HCT116 (cell line): ENCODE data around the gene PCMT1.

ENCODE experiments used
- CTCF ChIP-seq, 3 experiments: fragments of 200-600 bp in 1 of 3; sonication (generic) in 1 of 3; IDR thresholded peaks in 2 of 3; conservative IDR thresholded peaks in 1 of 3; 2 replicates each; pipeline ENCODE4 v1.5.1; 2012 to 2017; ENCODE audit warnings: low read depth in 2 of 3, low read length in 2 of 3, antibody characterized with exemption in 1 of 3, borderline replicate concordance in 1 of 3, control low read depth in 1 of 3, mild to moderate bottlenecking in 1 of 3, mixed read lengths in 1 of 3, mixed run types in 1 of 3, moderate library complexity in 1 of 3; ENCODE audit not compliant: insufficient read depth in 1 of 3
- EZH2 ChIP-seq: fragments of 200-600 bp; sonication (generic); IDR thresholded peaks from 2 replicates; pipeline ENCODE4 v1.6.1; 2017; ENCODE audit warnings: antibody characterized with exemption, mixed run types
- POLR2A ChIP-seq: IDR thresholded peaks from 2 replicates; pipeline ENCODE4 v1.7.0; 2011; ENCODE audit warnings: borderline replicate concordance; ENCODE audit not compliant: insufficient read depth, insufficient read length; ENCODE audit errors: extremely low read depth
- POLR2AphosphoS5 ChIP-seq: IDR thresholded peaks from 2 replicates; pipeline ENCODE4 v1.6.1; 2011; ENCODE audit warnings: mild to moderate bottlenecking, low read depth, low read length, moderate library complexity
- ZNF274 ChIP-seq: fragments of 200-500 bp; sonication (Bioruptor generic); IDR thresholded peaks from 2 replicates; pipeline ENCODE4 v1.6.1; 2014; ENCODE audit warnings: mild to moderate bottlenecking, low read depth, low read length, inconsistent platforms

GRCh38 chr6:149859938-149860337, 110.4 kb downstream of the PCMT1 start:
- TF ChIP-seq POLR2A: no peak
- TF ChIP-seq CTCF (IDR thresholded peaks at IDR 0.05 in 2 of 3, conservative IDR thresholded peaks at IDR 0.05 in 1 of 3; ENCODE audit: borderline replicate concordance in 1 of 3, insufficient read depth in 1 of 3, low read depth in 2 of 3, low read length in 2 of 3): no peak
- no peak for TF ChIP-seq EZH2
- no peak for TF ChIP-seq POLR2AphosphoS5
- no peak for TF ChIP-seq ZNF274
